ENCODE measurements around the gene MYBBP1A. TPM values are rescaled to one million over a fixed set of nuclear protein-coding genes. Genes with fewer than 3 reads are reported as not detected.

The MYBBP1A gene
- total and polyA plus RNA-seq, 2 donors (not counting 1 experiment from before 2014, with no cell fraction given): 72.4 to 74.4 TPM

DNA sequence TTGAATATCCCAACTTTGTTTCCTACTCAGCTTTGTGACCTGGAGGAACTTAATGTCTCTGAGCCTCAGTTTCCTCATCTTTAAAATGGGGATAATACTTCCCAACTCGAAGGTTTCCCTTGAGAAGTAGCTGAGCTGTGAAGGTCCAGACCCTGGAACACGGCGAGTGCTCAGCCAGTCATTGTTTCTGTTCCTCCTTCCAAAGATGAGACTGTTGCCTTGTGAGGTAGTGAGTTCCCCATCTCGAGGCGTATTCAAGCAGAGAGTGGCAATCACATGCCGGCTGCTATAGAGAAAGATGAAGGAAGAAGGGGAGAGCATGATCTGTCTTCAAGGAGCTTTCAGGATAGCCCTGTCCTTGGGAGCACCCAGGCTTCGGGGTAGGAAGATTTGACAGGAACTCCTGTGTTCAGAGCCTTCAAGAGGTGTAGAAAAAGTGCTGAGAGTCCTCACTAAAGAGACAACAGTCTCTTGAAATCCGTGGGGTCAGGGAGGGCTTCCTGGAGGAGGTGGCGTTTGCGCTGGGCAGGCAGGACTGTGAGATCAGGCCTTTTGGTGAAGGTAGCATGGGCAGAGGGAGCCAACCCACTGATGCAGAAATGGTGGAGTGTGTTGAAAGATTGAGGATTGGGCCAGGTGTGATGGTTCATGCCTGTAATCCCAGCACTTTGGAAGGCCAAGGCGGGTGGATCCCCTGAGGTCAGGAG is 29.3 kb downstream of the MYBBP1A start:
- CTCF ChIA-PET: interaction anchor here (1.1 kb wide), 1 partner anchor 100 kb away, joined by 3 read pairs; no protein-coding TSS in a partner anchor
- H2AFZ ChIP-seq (ENCODE audit: insufficient read depth, low read depth, low read length, poor library complexity, severe bottlenecking): no peak overlapping the region
- H3K27me3 Mint-ChIP-seq: peaks cover 8% of the 10 kb centered on the region
- peaks cover 0 to 16% of the 10 kb centered on the region in 2 donors for H3K4me1 ChIP-seq (ENCODE audit: control insufficient read depth in 2 of 2, insufficient read depth in 2 of 2, low read length in 2 of 2)
- POLR2A ChIA-PET: no interaction called here
- no peaks in the 10 kb centered on the region for H3K9me3 ChIP-seq (ENCODE audit: control extremely low read depth in 1 of 3, control insufficient read depth in 2 of 3, insufficient read depth in 1 of 3, low read length in 2 of 3)
- no peak overlapping the region for H3K27ac Mint-ChIP-seq
- no peak overlapping the region for H3K4me2 ChIP-seq (replicated peaks; ENCODE audit: low read depth, low read length, poor library complexity, severe bottlenecking)
- intact Hi-C loops (cut with micrococcal nuclease): no loop called here
- no peak overlapping the region for H3K9ac ChIP-seq (ENCODE audit: low read length)
- no peak for TF ChIP-seq EZH2 (IDR thresholded peaks at IDR 0.05; ENCODE audit: borderline replicate concordance, insufficient read depth, low read depth, low read length, poor library complexity, severe bottlenecking)
- TF ChIP-seq, protein P1, sequence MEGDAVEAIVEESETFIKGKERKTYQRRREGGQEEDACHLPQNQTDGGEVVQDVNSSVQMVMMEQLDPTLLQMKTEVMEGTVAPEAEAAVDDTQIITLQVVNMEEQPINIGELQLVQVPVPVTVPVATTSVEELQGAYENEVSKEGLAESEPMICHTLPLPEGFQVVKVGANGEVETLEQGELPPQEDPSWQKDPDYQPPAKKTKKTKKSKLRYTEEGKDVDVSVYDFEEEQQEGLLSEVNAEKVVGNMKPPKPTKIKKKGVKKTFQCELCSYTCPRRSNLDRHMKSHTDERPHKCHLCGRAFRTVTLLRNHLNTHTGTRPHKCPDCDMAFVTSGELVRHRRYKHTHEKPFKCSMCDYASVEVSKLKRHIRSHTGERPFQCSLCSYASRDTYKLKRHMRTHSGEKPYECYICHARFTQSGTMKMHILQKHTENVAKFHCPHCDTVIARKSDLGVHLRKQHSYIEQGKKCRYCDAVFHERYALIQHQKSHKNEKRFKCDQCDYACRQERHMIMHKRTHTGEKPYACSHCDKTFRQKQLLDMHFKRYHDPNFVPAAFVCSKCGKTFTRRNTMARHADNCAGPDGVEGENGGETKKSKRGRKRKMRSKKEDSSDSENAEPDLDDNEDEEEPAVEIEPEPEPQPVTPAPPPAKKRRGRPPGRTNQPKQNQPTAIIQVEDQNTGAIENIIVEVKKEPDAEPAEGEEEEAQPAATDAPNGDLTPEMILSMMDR (IDR thresholded peaks at IDR 0.05): no peak
- H3K36me3 ChIP-seq (replicated peaks in 1 of 2; ENCODE audit: control extremely low read depth in 1 of 2, control insufficient read depth in 1 of 2, extremely low read depth in 1 of 2, insufficient read depth in 2 of 2, low read length in 1 of 2): no peaks in the 10 kb centered on the region
- H3K79me2 ChIP-seq (ENCODE audit: control insufficient read depth, insufficient read depth, low read length): no peaks in the 10 kb centered on the region
- H3K27ac ChIP-seq (ENCODE audit: low read length in 2 of 2): no peak overlapping the region
- peaks cover 0 to 2% (median 0%) of the 10 kb centered on the region in 4 experiments for H3K27me3 ChIP-seq (replicated peaks in 1 of 4; ENCODE audit: control extremely low read depth in 1 of 4, control insufficient read depth in 3 of 4, insufficient read depth in 4 of 4, low read length in 3 of 4)
- ATAC-seq (ENCODE audit: low read depth) (no peak), DNase-seq (no peak)
- no peaks in the 10 kb centered on the region for H3K9me3 Mint-ChIP-seq (ENCODE audit: insufficient read depth)
- WGBS (ENCODE audit: insufficient coverage): 86% methylated on average over 9 of the region's 11 CpGs
- no peak overlapping the region for H3K4me3 Mint-ChIP-seq
- no peak overlapping the region for H3K4me3 ChIP-seq (ENCODE audit: control extremely low read depth in 1 of 5, extremely low read depth in 1 of 5, insufficient read depth in 1 of 5, low read depth in 2 of 5, low read length in 4 of 5)
- no peaks in the 10 kb centered on the region for H3K4me1 Mint-ChIP-seq
- no peaks in the 10 kb centered on the region for H4K20me1 ChIP-seq (ENCODE audit: control insufficient read depth, insufficient read depth, low read length, poor library complexity, severe bottlenecking)

DNA sequence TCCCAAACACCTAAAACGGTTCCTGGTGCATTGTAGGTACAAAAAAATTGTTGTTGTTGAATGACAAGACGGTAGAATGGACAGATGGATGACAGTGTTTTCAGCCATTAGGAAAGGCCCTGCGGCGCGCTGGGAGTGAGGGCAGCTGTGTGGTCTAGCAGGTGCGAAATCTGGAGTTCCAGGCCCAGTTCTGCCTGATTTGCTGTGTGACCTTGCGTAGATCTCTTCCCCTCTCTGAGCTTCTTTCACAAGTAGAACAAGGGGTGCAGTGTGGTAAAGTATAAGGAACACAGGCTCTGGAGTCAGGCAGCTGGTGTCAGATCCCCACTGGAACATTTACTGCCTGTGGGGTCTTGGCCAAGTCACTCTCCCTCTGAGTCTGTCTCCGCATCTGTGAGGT is 31.2 kb downstream of the MYBBP1A start:
- 77% methylated on average over 5 of the region's 8 CpGs for WGBS (ENCODE audit: insufficient coverage)
- CTCF ChIA-PET: interaction anchor here (0.9 kb wide), 1 partner anchor 43 kb away, joined by 3 read pairs; no protein-coding TSS in a partner anchor
- Histone ChIP-seq H3K4me1 (ENCODE audit: control insufficient read depth in 2 of 2, insufficient read depth in 2 of 2, low read length in 2 of 2) (peaks cover 0 to 24% of the 10 kb centered on the region in 2 donors), H3K4me3 (ENCODE audit: control extremely low read depth in 1 of 5, extremely low read depth in 1 of 5, insufficient read depth in 1 of 5, low read depth in 2 of 5, low read length in 4 of 5) (no peak overlapping the region), H3K27ac (ENCODE audit: low read length in 2 of 2) (no peak overlapping the region), H3K36me3 (replicated peaks in 1 of 2; ENCODE audit: control extremely low read depth in 1 of 2, control insufficient read depth in 1 of 2, extremely low read depth in 1 of 2, insufficient read depth in 2 of 2, low read length in 1 of 2) (no peaks in the 10 kb centered on the region), H3K27me3 (replicated peaks in 1 of 4; ENCODE audit: control extremely low read depth in 1 of 4, control insufficient read depth in 3 of 4, insufficient read depth in 4 of 4, low read length in 3 of 4) (no peaks in the 10 kb centered on the region), H3K4me2 (replicated peaks; ENCODE audit: low read depth, low read length, poor library complexity, severe bottlenecking) (peak overlapping the region; percentile 18), H4K20me1 (ENCODE audit: control insufficient read depth, insufficient read depth, low read length, poor library complexity, severe bottlenecking) (no peaks in the 10 kb centered on the region), H3K9ac (ENCODE audit: low read length) (no peak overlapping the region), H3K9me3 (ENCODE audit: control extremely low read depth in 1 of 3, control insufficient read depth in 2 of 3, insufficient read depth in 1 of 3, low read length in 2 of 3) (no peaks in the 10 kb centered on the region), H3K79me2 (ENCODE audit: control insufficient read depth, insufficient read depth, low read length) (no peaks in the 10 kb centered on the region), H2AFZ (ENCODE audit: insufficient read depth, low read depth, low read length, poor library complexity, severe bottlenecking) (no peak overlapping the region)
- ATAC-seq (ENCODE audit: low read depth) (no peak), DNase-seq (no peak)
- TF ChIP-seq, protein P1 (IDR thresholded peaks at IDR 0.05): no peak
- TF ChIP-seq EZH2 (IDR thresholded peaks at IDR 0.05; ENCODE audit: borderline replicate concordance, insufficient read depth, low read depth, low read length, poor library complexity, severe bottlenecking): no peak
- H3K9me3 Mint-ChIP-seq (ENCODE audit: insufficient read depth): no peaks in the 10 kb centered on the region
- intact Hi-C loops (cut with micrococcal nuclease): no loop called here
- H3K4me1 Mint-ChIP-seq: peaks cover under 1% of the 10 kb centered on the region
- POLR2A ChIA-PET: no interaction called here
- H3K4me3 Mint-ChIP-seq: no peak overlapping the region
- H3K27ac Mint-ChIP-seq: no peak overlapping the region
- peaks cover 4% of the 10 kb centered on the region for H3K27me3 Mint-ChIP-seq

All from B cell (primary cell).